ENCODE results near the gene POLK. TPM values are rescaled to one million over a fixed set of nuclear protein-coding genes. Genes with fewer than 3 reads are reported as not detected.

Gene POLK
- 10 to 100 TPM; 11.3 to 14.8 TPM for total RNA-seq
- polyA plus RNA-seq (2013, experiment 1 of 2): 15.2 TPM
- 15.4 TPM for polyA plus RNA-seq (2013, experiment 2 of 2)
- long read RNA-seq, experiment 1, partial matches to known transcripts: 1 of 5 reads
- long read RNA-seq, experiment 1, other reads (novel, unspliced or antisense): 4 of 5 reads
- long read RNA-seq, experiment 2, full-length matches to known transcripts: 5 of 14 reads
- long read RNA-seq, experiment 2, partial matches to known transcripts: 3 of 14 reads
- long read RNA-seq, experiment 2, other reads (novel, unspliced or antisense): 6 of 14 reads
- long read RNA-seq, experiment 3, full-length matches to known transcripts: 8 of 20 reads
- long read RNA-seq, experiment 3, partial matches to known transcripts: 2 of 20 reads
- long read RNA-seq, experiment 3, other reads (novel, unspliced or antisense): 10 of 20 reads
- long read RNA-seq, experiment 4: 0 reads

- Histone ChIP-seq H3K27me3 (ENCODE audit: control insufficient read depth, insufficient read depth, low read length, poor library complexity, severe bottlenecking) (no peaks in the 10 kb centered on the region), H3K9ac (ENCODE audit: extremely low read depth, low read length, poor library complexity, severe bottlenecking) (peak within 1 kb of the TSS; percentile 69), H3K4me3 (ENCODE audit: low read length) (peak within 1 kb of the TSS; percentile 98), H3K9me3 (ENCODE audit: control insufficient read depth, low read length) (peaks cover 11% of the 10 kb centered on the region), H3K36me3 (ENCODE audit: control insufficient read depth, insufficient read depth, low read length) (no peaks in the 10 kb centered on the region), H3K27ac (ENCODE audit: low read depth, low read length) (peak within 1 kb of the TSS; percentile 68), H3K4me1 (ENCODE audit: control insufficient read depth, insufficient read depth, low read length) (no peaks in the 10 kb centered on the region)
- peak within 1 kb of the TSS; percentile 94 for H3K27ac Mint-ChIP-seq
- peak; percentile 99 for DNase-seq
- WGBS, 2 experiments (ENCODE audit: insufficient coverage in 1 of 2, insufficient read length in 1 of 2): 2 to 5% methylated on average over 29 to 66 of the region's 71 CpGs
- peaks cover 23% of the 10 kb centered on the region for H3K4me1 Mint-ChIP-seq
- TF ChIP-seq, protein P1, sequence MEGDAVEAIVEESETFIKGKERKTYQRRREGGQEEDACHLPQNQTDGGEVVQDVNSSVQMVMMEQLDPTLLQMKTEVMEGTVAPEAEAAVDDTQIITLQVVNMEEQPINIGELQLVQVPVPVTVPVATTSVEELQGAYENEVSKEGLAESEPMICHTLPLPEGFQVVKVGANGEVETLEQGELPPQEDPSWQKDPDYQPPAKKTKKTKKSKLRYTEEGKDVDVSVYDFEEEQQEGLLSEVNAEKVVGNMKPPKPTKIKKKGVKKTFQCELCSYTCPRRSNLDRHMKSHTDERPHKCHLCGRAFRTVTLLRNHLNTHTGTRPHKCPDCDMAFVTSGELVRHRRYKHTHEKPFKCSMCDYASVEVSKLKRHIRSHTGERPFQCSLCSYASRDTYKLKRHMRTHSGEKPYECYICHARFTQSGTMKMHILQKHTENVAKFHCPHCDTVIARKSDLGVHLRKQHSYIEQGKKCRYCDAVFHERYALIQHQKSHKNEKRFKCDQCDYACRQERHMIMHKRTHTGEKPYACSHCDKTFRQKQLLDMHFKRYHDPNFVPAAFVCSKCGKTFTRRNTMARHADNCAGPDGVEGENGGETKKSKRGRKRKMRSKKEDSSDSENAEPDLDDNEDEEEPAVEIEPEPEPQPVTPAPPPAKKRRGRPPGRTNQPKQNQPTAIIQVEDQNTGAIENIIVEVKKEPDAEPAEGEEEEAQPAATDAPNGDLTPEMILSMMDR (conservative IDR thresholded peaks at IDR 0.05): no peak
- H3K4me3 Mint-ChIP-seq: peak within 1 kb of the TSS; percentile 89
- H3K9me3 Mint-ChIP-seq: peaks cover 5% of the 10 kb centered on the region
- no peaks in the 10 kb centered on the region for H3K27me3 Mint-ChIP-seq (ENCODE audit: insufficient read depth)
- H3K36me3 Mint-ChIP-seq (ENCODE audit: low read depth): peaks cover 14% of the 10 kb centered on the region
Observed at GRCh38 chr5:75511435-75512382, at the start of gene POLK, which contains the start of gene CERT1. TSS of gene POLK (plus strand) at chr5:75511891. TSS of gene CERT1 (minus strand) at chr5:75511629. CDS start at chr5:75511207, 422 bp downstream.

- Mint-ChIP-seq H3K27ac (peak overlapping the region; percentile 52), H3K4me3 (no peak overlapping the region), H3K36me3 (ENCODE audit: low read depth) (peaks cover 12% of the 10 kb centered on the region), H3K27me3 (ENCODE audit: insufficient read depth) (no peaks in the 10 kb centered on the region), H3K4me1 (peaks cover 72% of the 10 kb centered on the region), H3K9me3 (peaks cover 4% of the 10 kb centered on the region)
- no peaks in the 10 kb centered on the region for H3K27me3 ChIP-seq (ENCODE audit: control insufficient read depth, insufficient read depth, low read length, poor library complexity, severe bottlenecking)
- H3K27ac ChIP-seq (ENCODE audit: low read depth, low read length): no peak overlapping the region
- TF ChIP-seq, protein P1 (conservative IDR thresholded peaks at IDR 0.05): no peak
- WGBS, 2 experiments (ENCODE audit: insufficient coverage in 1 of 2, insufficient read length in 1 of 2): 83% methylated on average over 2 of the region's 2 CpGs; no CpG with 5 or more reads in 1 of the 2 experiments
- H3K36me3 ChIP-seq (ENCODE audit: control insufficient read depth, insufficient read depth, low read length): peaks cover 5% of the 10 kb centered on the region
- no peak overlapping the region for H3K4me3 ChIP-seq (ENCODE audit: low read length)
- no peak overlapping the region for H3K9ac ChIP-seq (ENCODE audit: extremely low read depth, low read length, poor library complexity, severe bottlenecking)
- peaks cover 18% of the 10 kb centered on the region for H3K9me3 ChIP-seq (ENCODE audit: control insufficient read depth, low read length)
- peaks cover 28% of the 10 kb centered on the region for H3K4me1 ChIP-seq (ENCODE audit: control insufficient read depth, insufficient read depth, low read length)
- DNase-seq: no peak
Observed at GRCh38 chr5:75463726-75464125, 48.0 kb upstream of the POLK start.

DNA sequence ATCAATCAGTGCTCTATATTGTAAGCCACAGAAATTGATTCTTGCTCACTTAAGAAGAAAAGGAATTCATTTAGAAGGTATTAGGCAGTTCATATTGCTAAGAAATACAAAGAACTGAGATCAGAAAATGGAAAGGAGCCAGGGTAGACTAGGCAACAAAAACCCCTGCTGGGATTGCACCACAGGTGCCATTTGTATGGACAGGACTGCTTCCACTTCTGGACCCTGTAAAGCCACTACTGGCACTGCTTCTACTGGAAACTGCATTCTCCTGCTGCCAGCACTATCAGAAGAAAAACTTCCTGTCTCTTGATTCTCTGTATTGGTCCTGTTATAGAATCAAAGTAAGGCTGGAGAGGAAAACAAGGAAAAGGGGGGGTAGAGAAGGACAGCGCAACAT, 46.2 kb upstream of the POLK start:
- Mint-ChIP-seq H3K4me1 (peaks cover 73% of the 10 kb centered on the region), H3K4me3 (no peak overlapping the region), H3K36me3 (ENCODE audit: low read depth) (peaks cover 15% of the 10 kb centered on the region), H3K27ac (peak overlapping the region; percentile 81), H3K9me3 (peaks cover 11% of the 10 kb centered on the region), H3K27me3 (ENCODE audit: insufficient read depth) (no peaks in the 10 kb centered on the region)
- no peak for DNase-seq
- WGBS, 2 experiments (ENCODE audit: insufficient coverage in 1 of 2, insufficient read length in 1 of 2): 73% methylated on average over 1 of the region's 1 CpG; no CpG with 5 or more reads in 1 of the 2 experiments
- Histone ChIP-seq H3K27ac (ENCODE audit: low read depth, low read length) (no peak overlapping the region), H3K36me3 (ENCODE audit: control insufficient read depth, insufficient read depth, low read length) (no peaks in the 10 kb centered on the region), H3K9ac (ENCODE audit: extremely low read depth, low read length, poor library complexity, severe bottlenecking) (no peak overlapping the region), H3K4me1 (ENCODE audit: control insufficient read depth, insufficient read depth, low read length) (peaks cover 28% of the 10 kb centered on the region), H3K9me3 (ENCODE audit: control insufficient read depth, low read length) (peaks cover 35% of the 10 kb centered on the region), H3K4me3 (ENCODE audit: low read length) (peak overlapping the region; percentile 4), H3K27me3 (ENCODE audit: control insufficient read depth, insufficient read depth, low read length, poor library complexity, severe bottlenecking) (no peaks in the 10 kb centered on the region)
- TF ChIP-seq, protein P1 (conservative IDR thresholded peaks at IDR 0.05): no peak
